IMR-90 (cell line): ENCODE measurements around the gene NCK1. TPM values are rescaled to one million over a fixed set of nuclear protein-coding genes. Genes with fewer than 3 reads are reported as not detected.

ENCODE experiments used
- ATAC-seq: fragments of 200-7000 bp; cut with Tn5 transposase; 2 replicates; pipeline ENCODE4 v1.9.1; 2020; ENCODE audit warnings: low read depth, mild to moderate bottlenecking, moderate library complexity
- BruUV-seq: library from RNA; stranded (reverse); fragments of 400-500 nt; replicated peaks from 2 replicates; lab custom pipeline; 2021; lab: Mats Ljungman, UMichigan
- CTCF ChIA-PET: fragments of 300-600 bp; formaldehyde crosslinking; extraction: SDS; loops from one replicate; lab custom pipeline; 2021; ENCODE audit warnings: antibody characterized with exemption; lab: Yijun Ruan, JAX
- POLR2A ChIA-PET: fragments of 300-600 bp; sonication (Branson Sonifier 250); formaldehyde crosslinking; loops from one replicate; lab custom pipeline; 2022; ENCODE audit warnings: antibody characterized with exemption; ENCODE audit not compliant: unreplicated experiment; lab: Charles Lee
- DNase-seq: peaks from one replicate; pipeline ENCODE4 v3.0.0; 2013
- H2AFZ ChIP-seq: replicated peaks from 2 replicates; pipeline ENCODE3; 2013; ENCODE audit warnings: low read length, mild to moderate bottlenecking; ENCODE audit not compliant: poor library complexity
- H2AK5ac ChIP-seq: 2 replicates; pipeline ENCODE4 v1.6.1; 2013; ENCODE audit warnings: low read depth, low read length, inconsistent platforms
- H2AK9ac ChIP-seq: replicated peaks from 2 replicates; pipeline ENCODE3; 2013; ENCODE audit warnings: mild to moderate bottlenecking, low read depth, low read length, moderate library complexity; ENCODE audit not compliant: poor library complexity
- H2BK120ac ChIP-seq: 2 replicates; pipeline ENCODE4 v1.6.1; 2013; ENCODE audit warnings: low read depth, low read length, inconsistent platforms
- H2BK15ac ChIP-seq: 3 replicates; pipeline ENCODE4 v1.6.1; 2013; ENCODE audit warnings: low read depth, low read length, inconsistent platforms
- H2BK20ac ChIP-seq: 2 replicates; pipeline ENCODE4 v1.6.1; 2013; ENCODE audit warnings: low read depth, mild to moderate bottlenecking, inconsistent platforms, low read length, moderate library complexity
- H2BK5ac ChIP-seq: 2 replicates; pipeline ENCODE4 v1.6.1; 2013; ENCODE audit warnings: mild to moderate bottlenecking, low read depth, low read length, inconsistent platforms; ENCODE audit not compliant: poor library complexity, severe bottlenecking
- H3K14ac ChIP-seq: replicated peaks from 2 replicates; pipeline ENCODE4 v1.6.1; 2013; ENCODE audit warnings: low read depth, low read length, inconsistent platforms
- H3K18ac ChIP-seq: 2 replicates; pipeline ENCODE4 v1.6.1; 2013; ENCODE audit warnings: low read depth, low read length, control low read depth
- H3K23ac ChIP-seq: 2 replicates; pipeline ENCODE4 v1.6.1; 2013; ENCODE audit warnings: low read depth, low read length, inconsistent platforms
- H3K27ac ChIP-seq: 2 replicates; pipeline ENCODE4 v1.5.1; 2013; ENCODE audit warnings: mild to moderate bottlenecking, control low read depth, low read length; ENCODE audit not compliant: insufficient read depth
- H3K27me3 ChIP-seq: 2 replicates; pipeline ENCODE4 v1.6.1; 2013; ENCODE audit warnings: low read length; ENCODE audit not compliant: control insufficient read depth, insufficient read depth
- H3K36me3 ChIP-seq: 2 replicates; pipeline ENCODE4 v1.6.1; 2013; ENCODE audit warnings: low read length, mixed read lengths; ENCODE audit not compliant: control insufficient read depth, insufficient read depth
- H3K4ac ChIP-seq: 2 replicates; pipeline ENCODE4 v1.6.1; 2013; ENCODE audit warnings: low read depth, low read length, inconsistent platforms
- H3K4me1 ChIP-seq: 2 replicates; pipeline ENCODE4 v1.6.1; 2013; ENCODE audit warnings: low read length, mixed read lengths; ENCODE audit not compliant: control insufficient read depth, insufficient read depth
- H3K4me2 ChIP-seq: 2 replicates; pipeline ENCODE4 v1.6.1; 2013; ENCODE audit warnings: low read depth, mild to moderate bottlenecking, control low read depth, low read length, moderate library complexity
- H3K4me3 ChIP-seq: 2 replicates; pipeline ENCODE4 v1.5.1; 2013; ENCODE audit warnings: low read depth, mild to moderate bottlenecking, control low read depth, low read length, moderate library complexity; ENCODE audit not compliant: insufficient read depth
- H3K56ac ChIP-seq: 2 replicates; pipeline ENCODE4 v1.6.1; 2013; ENCODE audit warnings: low read length, inconsistent platforms; ENCODE audit not compliant: insufficient read depth; ENCODE audit errors: extremely low read depth
- H3K79me1 ChIP-seq, 2 experiments: 2 replicates each; pipeline ENCODE4 v1.6.1; 2013; ENCODE audit warnings: low read length in 2 of 2, inconsistent platforms in 1 of 2, low read depth in 1 of 2
- H3K9ac ChIP-seq: 2 replicates; pipeline ENCODE4 v1.6.1; 2013; ENCODE audit warnings: low read depth, low read length, control low read depth
- H3K9me1 ChIP-seq: 2 replicates; pipeline ENCODE4 v1.6.1; 2013; ENCODE audit warnings: low read length, inconsistent platforms; ENCODE audit not compliant: insufficient read depth
- H3K9me3 ChIP-seq: 2 replicates; pipeline ENCODE4 v1.6.1; 2013; ENCODE audit warnings: low read length; ENCODE audit not compliant: control insufficient read depth, insufficient read depth
- H4K20me1 ChIP-seq: 2 replicates; pipeline ENCODE4 v1.6.1; 2013; ENCODE audit warnings: low read length, inconsistent platforms; ENCODE audit not compliant: insufficient read depth
- H4K5ac ChIP-seq: 2 replicates; pipeline ENCODE4 v1.6.1; 2013; ENCODE audit warnings: mild to moderate bottlenecking, low read depth, low read length, control low read depth
- H4K8ac ChIP-seq, 2 experiments: 2 replicates each; pipeline ENCODE4 v1.6.1; 2013; ENCODE audit warnings: low read depth in 2 of 2, low read length in 2 of 2, control low read depth in 1 of 2, inconsistent platforms in 1 of 2
- H4K91ac ChIP-seq: 2 replicates; pipeline ENCODE4 v1.6.1; 2013; ENCODE audit warnings: low read depth, low read length, inconsistent platforms; ENCODE audit not compliant: insufficient read depth
- BHLHE40 ChIP-seq: fragments of 150-350 bp; IDR thresholded peaks from 2 replicates; pipeline ENCODE4 v1.6.1; 2016; ENCODE audit warnings: mild to moderate bottlenecking, low read depth, low read length
- CEBPB ChIP-seq: IDR thresholded peaks from 2 replicates; pipeline ENCODE4 v1.6.1; 2012; ENCODE audit warnings: low read depth, low read length, improper control_type of control experiment
- MXI1 ChIP-seq: IDR thresholded peaks from 2 replicates; pipeline ENCODE4 v1.6.1; 2012; ENCODE audit warnings: low read depth, mild to moderate bottlenecking, low read length, moderate library complexity, borderline replicate concordance
- POLR2A ChIP-seq: IDR thresholded peaks from 2 replicates; pipeline ENCODE4 v1.6.1; 2012; ENCODE audit warnings: mild to moderate bottlenecking, low read depth, low read length
- SMC3 ChIP-seq: fragments of 150-350 bp; IDR thresholded peaks from 2 replicates; pipeline ENCODE4 v1.6.1; 2016; ENCODE audit warnings: low read depth, mild to moderate bottlenecking, antibody characterized with exemption, low read length, moderate library complexity
- USF2 ChIP-seq: fragments of 150-350 bp; IDR thresholded peaks from 2 replicates; pipeline ENCODE4 v1.6.1; 2017; ENCODE audit warnings: mild to moderate bottlenecking, antibody characterized with exemption, low read length, low read depth
- dilution Hi-C: fragments of 300-500 bp; cut with HindIII; formaldehyde crosslinking; loops from one replicate; pipeline ENCODE4 v1.14.3; 2018; ENCODE audit warnings: low sequenced_read_pairs; ENCODE audit not compliant: unreplicated experiment
- in situ Hi-C: fragments of 300-500 bp; cut with MboI; formaldehyde crosslinking; loops from 3 replicates; pipeline ENCODE4 v1.14.3; 2019; ENCODE audit warnings: low sequenced_read_pairs, inconsistent platforms, mixed read lengths
- intact Hi-C: fragments of 100-400 bp; cut with micrococcal nuclease; formaldehyde crosslinking; loops from 2 replicates; pipeline ENCODE4 v1.10.0; 2022
- polyA plus RNA-seq, 3 experiments: library from polyadenylated mRNA; depleted of rRNA; stranded (reverse); fragments of >200 nt; gene quantifications; 2 replicates each; pipeline ENCODE4 v1.2.3, GENCODE V29; 2012; ENCODE audit warnings: low replicate concordance in 1 of 3
- total RNA-seq: library from RNA; depleted of rRNA; stranded (reverse); fragments of >200 nt; gene quantifications from 2 replicates; pipeline ENCODE4 v1.2.3, GENCODE V29; 2012

Gene NCK1
- total and polyA plus RNA-seq, 2 of the 4 experiments (the other 2 are of a cell fraction), result 23.7 to 24.3 TPM

GRCh38 chr3:136949146-136949545, 87.1 kb downstream of the NCK1 start:
- intact Hi-C loops, result loop anchor here (1.0 kb wide), 1 partner anchor 64 kb away; no protein-coding TSS in a partner anchor
- H2BK15ac ChIP-seq, result no peak overlapping the region
- no peak overlapping the region for H2BK120ac ChIP-seq
- H4K8ac ChIP-seq, result no peak overlapping the region
- no peak overlapping the region for H2AK5ac ChIP-seq
- H3K14ac ChIP-seq, result no peak overlapping the region
- H3K36me3 ChIP-seq, result peaks cover 3% of the 10 kb centered on the region
- no peak overlapping the region for H2AK9ac ChIP-seq
- no peak overlapping the region for H2AFZ ChIP-seq
- ATAC-seq, result no peak
- no peak for TF ChIP-seq USF2
- TF ChIP-seq SMC3, result no peak
- no peak for TF ChIP-seq MXI1
- TF ChIP-seq CEBPB, result no peak
- no peak for TF ChIP-seq BHLHE40
- no peak for TF ChIP-seq POLR2A
- H4K91ac ChIP-seq, result no peak overlapping the region
- CTCF ChIA-PET, result no interaction called here
- H3K4ac ChIP-seq, result no peak overlapping the region
- no peak overlapping the region for H3K27ac ChIP-seq
- H3K23ac ChIP-seq, result no peak overlapping the region
- no TSS peak for BruUV-seq
- dilution Hi-C loops, result no loop called here
- no peak overlapping the region for H3K9ac ChIP-seq
- no peak overlapping the region for H3K4me2 ChIP-seq
- in situ Hi-C loops, result no loop called here
- no peak for DNase-seq
- no peaks in the 10 kb centered on the region for H3K9me3 ChIP-seq
- POLR2A ChIA-PET, result no interaction called here
- H3K4me1 ChIP-seq, result peaks cover 2% of the 10 kb centered on the region; the same call in 1 of the 2 replicates
- no peak overlapping the region for H3K4me3 ChIP-seq
- no peak overlapping the region for H3K56ac ChIP-seq
- H3K79me1 ChIP-seq, result peaks cover 19 to 28% of the 10 kb centered on the region in 2 experiments
- no peaks in the 10 kb centered on the region for H4K20me1 ChIP-seq
- H3K9me1 ChIP-seq, result 0 out of 2 replicates have a peak, but pooled peaks cover 3% of the 10 kb centered on the region
- no peak overlapping the region for H2BK5ac ChIP-seq
- no peaks in the 10 kb centered on the region for H3K27me3 ChIP-seq
- H4K5ac ChIP-seq, result no peak overlapping the region
- no peak overlapping the region for H2BK20ac ChIP-seq
- H3K18ac ChIP-seq, result no peak overlapping the region
